Raji (cell line): ENCODE data around the gene ZNF585A.
A peak's percentile ranks its signal among the peaks of the same experiment; 100 is the strongest.

Source experiments
- POLR2A ChIP-seq: IDR thresholded peaks from 2 replicates; pipeline ENCODE4 v1.6.1; 2011; ENCODE audit warnings: low read depth, low read length, control low read depth; ENCODE audit not compliant: insufficient read depth

ZNF585A gene

DNA sequence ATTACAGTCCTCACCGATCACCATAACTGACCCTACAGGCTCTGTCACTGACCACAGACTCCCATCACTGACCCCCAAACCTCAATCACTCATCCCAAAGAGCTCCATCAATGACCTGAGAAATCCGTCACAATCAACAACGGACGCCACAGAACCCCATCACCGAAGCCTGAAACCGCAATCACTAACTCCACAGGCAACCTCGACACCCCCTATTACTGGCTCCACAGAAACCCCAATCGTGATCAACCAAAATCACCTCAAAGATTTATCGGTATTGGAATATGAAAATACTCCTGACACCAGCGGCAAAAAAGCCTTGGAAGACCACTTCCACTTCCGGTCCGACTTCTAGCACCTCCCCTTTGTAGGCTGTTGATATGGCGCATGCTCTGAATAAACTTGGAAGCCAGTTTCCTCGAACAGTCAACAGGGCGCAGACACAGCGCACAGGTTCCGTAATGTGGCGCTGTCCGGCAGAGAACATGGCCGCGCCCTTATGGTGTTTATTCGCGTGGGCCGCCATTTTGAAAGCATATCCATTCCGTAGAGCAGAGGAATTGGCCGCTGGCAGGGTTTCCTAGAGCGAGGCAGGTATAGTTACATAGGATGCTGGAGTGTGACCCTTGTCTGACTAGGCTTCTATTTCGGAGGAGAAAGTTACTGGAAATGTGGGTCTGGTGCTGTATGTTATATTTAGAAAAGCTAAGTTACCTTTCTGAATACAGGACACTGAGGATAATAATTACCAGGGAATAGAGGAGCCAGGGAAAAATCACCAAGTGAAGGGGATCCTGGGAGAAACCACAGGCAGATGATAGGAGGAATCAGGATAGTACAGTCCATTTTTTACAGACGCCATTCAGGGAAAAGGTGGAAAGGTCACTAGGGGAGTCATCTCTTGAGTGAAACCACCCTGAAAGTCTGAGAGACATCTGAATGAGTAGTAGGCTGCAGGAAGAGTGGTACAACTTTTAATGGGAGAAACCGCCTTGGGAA is at the start of gene ZNF585A:
TSS of gene ZNF585A (minus strand) at position 328 of the 999 bp plus-strand sequence. CDS start 2,785 bp downstream, outside the sequence.
- TF ChIP-seq POLR2A = no peak

DNA sequence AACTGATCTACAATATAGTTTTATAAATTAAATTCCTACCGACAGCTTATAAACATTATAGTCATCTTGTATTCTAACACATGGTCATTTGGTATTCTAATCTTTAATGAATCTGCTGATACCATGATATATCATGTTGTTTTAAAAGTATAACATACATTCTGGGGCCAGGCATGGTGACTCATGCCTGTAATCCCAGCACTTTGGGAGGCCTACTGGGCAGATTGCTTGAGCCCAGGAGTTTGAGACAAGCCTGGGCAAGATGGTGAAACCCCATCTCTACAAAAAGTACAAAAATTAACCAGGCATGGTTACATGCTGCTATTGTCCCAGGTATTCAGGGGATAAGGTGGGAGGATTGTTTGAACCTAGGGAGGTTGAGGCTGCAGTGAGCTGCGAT is 48.6 kb upstream of the ZNF585A start:
- TF ChIP-seq POLR2A = no peak

DNA sequence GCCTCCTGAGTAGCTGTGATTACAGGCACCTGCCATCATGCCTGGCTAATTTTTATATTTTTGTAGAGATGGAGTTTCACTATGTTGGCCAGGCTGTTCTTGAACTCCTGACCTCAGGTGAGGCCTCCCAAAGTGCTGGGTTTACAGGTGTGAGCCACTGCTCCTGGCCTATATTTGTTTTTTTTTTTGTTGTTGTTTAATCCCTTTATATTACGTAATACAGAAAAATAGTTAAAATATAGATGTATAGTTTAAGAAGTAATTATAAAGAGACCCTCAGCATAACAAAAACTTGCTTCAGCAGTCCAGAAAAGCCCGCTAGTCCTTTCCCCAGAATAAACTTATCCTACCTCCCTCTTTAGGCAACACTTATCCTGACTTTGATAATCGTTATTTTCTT is 47.9 kb upstream of the ZNF585A start:
- no peak for TF ChIP-seq POLR2A

DNA sequence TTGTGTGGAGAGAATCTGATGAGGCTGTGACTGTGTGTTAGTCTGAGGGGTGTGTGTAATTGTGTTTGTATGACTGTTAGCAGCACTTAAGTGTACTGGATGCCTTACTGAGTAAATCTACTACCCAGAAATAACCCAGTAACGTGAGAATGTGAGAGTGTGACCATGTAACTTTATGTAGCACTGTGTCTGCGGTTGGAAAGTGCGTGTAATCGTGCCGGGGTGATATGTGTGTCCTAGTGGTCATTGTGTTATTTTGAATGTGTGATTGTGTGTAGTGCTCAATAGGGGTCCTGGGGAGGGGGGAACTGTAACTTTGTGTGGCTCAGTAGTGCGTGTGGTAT is 46.1 kb upstream of the ZNF585A start:
- TF ChIP-seq POLR2A = no peak

DNA sequence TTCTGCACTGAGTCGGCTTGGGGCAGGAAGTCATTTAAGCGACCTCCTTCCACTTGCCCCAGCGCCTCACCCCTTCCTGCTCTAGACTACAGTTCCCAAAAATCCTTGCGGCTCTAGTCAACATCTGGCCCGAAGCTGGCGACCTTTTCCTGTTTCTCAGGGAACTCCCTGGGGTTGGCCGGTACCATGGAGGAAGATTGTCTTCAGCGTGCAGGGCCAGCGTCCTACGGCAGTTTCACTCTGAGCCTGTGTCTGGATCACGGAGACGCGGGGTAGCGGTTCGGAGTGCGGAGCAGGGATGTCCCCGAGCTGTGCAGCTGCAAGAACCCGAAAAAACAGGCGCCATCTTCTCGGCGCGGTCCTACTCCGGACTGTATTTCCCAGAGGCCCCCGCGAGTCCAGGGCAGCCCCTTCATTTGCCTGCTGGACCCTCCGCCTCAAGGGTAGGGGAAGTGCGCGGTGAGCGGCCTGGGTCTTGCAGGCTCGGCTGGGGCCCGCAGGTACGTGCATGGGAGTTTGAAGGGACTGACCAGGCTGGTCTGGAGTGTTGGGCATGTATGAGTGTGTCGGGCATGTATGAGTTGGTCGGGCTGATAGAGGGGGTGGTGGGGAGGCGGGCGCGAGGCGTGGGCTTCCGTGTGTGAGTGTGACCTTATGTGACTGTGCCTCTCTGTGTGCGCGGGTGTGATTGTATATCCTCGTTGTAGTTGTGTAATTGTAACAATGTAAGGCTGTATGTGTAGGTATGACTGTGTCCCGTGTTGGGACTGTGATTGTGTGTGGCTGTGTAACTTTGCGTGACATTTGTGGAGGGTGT is 45.5 kb upstream of the ZNF585A start, which contains the start of gene ZNF383:
TSS of gene ZNF383 (plus strand) at position 440 of the 817 bp plus-strand sequence. CDS start 12,240 bp downstream, outside the sequence.
- TF ChIP-seq POLR2A = peak; percentile 76

DNA sequence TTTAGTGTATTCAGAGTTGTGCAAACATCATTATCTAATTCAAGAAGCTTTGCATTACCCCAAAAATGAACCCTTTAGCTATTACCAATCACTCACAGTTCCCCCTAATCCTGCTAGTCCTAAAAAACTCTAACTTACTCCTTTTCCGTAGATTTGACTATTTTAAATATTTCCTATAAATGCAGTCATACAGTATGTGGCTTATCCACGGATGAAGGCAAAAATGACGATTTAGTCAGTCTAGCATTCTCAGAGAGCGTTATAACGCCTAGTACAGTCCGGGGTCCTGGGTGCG is 44.9 kb upstream of the ZNF585A start:
- TF ChIP-seq POLR2A = no peak; the same call in 1 of the 2 replicates

DNA sequence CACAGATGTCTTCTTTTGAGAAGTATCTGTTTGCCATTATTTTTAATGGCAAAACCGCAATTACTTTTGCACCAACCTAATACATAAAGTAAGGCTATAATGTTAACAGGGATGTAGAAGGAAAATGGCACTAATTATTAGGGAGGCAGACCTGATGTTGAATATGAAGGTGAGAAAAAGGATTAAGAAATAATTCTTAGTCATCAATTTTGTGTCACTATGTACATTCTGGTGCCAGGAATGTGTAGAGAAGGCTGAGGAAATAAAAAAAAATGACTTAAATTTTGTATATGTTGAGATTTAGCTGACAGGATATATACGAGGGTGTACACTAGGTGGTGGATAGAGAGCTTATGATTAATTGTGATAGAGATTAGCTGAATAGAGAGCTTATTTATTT is 25.3 kb upstream of the ZNF585A start:
- no peak for TF ChIP-seq POLR2A

DNA sequence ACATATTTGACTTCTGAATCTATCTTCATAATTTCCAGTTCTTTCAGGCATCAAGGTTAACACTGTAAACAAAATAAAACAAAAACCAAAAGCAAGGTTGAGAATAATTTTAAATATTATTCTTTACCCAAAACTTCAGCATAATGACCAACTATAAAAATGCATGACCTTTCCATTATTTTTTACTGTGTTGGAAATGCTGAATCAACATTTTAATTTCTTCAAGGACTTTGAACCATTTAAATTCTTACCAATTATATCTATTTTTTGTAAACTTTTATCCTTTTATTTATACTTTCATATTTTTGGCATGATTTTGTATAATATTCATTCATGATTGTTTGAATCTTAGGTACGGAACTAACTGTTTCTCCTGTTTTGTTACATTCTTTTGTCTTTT is 6.9 kb downstream of the ZNF585A start:
- no peak for TF ChIP-seq POLR2A

DNA sequence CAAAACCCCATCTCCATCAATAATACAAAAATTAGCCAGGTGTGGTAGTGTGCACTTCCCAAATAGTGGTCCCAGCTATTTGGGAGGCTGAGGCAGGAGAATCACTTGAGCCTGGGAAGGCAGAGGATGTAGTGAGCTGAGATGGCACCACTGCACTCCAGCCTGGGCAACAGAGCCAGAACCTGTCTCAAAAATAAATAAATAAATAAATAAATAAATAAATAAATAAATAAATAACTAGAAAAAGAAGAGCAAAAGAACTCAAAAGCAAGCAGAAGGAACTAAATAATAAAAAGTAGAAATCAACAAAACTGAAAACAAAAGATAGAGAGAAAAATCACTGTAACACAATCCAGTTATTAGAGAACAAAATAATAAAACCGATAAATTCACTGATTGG is 12.3 kb downstream of the ZNF585A start:
- no peak for TF ChIP-seq POLR2A

DNA sequence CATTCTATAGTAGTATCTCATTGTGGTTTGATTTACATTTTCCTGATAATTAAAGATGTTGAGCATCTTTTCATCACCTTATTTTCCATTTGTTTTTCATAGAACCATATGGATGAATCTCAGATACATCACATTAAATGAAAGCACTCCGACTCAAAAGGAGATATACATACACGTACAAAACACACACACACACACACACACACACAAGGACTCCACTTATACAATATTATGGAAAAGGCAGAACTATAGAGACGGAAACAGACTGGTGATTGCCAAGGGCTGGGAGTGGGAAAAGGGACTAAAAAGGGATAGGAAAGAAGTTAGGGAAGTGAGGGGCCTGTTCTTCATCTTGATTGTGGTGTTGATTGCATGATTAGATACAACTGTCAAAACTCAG is 24.3 kb downstream of the ZNF585A start:
- no peak for TF ChIP-seq POLR2A

DNA sequence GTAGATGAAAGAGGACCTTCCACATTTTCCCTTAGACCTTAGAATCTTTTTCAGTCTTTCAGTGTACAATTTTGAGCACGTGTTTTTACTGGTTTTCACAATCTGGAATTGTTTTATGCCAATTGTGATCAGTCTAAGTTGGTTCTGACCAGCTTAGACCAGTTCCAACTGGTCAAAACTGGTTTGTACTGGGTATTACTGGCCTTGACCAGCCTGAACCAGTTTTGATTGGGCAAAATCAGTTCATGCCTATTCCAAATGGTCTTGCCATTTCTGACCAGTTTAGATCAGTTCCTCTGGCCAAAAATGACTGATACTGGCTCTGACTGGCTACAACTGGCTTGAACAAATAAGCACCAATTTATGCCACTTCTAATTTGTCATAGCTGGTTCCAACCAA is 36.4 kb downstream of the ZNF585A start:
- no peak for TF ChIP-seq POLR2A

DNA sequence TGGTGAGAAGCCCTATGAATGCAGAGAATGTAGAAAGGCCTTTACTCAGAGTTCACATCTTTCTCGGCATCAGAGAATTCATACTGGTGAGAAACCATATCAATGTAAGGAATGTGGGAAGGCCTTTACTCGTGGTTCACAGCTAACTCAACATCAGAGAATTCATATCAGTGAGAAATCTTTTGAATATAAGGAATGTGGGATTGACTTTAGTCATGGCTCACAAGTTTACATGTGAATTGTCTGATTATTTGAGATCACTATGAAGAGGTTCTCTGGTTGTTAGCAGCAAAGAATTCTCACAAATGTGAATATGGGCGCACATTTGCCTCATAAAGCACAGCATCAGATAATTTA is 43.7 kb downstream of the ZNF585A start:
- no peak for TF ChIP-seq POLR2A

DNA sequence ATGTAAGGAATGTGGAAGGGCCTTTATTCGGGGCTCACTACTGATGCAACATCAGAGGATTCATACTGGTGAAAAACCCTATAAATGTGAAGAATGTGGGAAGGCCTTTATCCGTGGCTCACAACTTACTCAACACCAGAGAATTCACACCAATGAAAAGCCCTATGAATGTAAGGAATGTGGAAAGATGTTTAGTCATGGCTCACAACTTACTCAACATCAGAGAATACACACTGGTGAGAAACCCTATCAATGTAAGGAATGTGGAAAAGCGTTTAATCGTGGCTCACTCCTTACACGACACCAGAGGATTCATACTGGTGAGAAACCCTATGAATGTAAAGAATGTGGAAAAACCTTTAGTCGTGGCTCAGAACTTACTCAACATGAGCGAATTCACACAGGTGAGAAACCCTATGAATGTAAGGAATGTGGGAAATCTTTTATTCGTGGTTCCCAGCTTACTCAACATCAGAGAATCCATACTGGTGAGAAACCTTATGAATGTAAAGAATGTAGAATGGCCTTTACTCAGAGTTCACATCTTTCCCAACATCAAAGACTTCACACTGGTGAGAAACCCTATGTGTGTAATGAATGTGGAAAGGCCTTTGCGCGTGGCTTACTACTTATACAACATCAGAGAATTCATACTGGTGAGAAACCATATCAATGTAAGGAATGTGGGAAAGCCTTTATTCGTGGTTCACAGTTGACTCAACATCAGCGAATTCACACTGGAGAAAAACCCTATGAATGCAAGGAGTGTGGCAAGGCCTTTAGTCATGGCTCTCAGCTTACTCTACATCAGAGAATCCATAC is 44.3 kb downstream of the ZNF585A start:
- no peak for TF ChIP-seq POLR2A

DNA sequence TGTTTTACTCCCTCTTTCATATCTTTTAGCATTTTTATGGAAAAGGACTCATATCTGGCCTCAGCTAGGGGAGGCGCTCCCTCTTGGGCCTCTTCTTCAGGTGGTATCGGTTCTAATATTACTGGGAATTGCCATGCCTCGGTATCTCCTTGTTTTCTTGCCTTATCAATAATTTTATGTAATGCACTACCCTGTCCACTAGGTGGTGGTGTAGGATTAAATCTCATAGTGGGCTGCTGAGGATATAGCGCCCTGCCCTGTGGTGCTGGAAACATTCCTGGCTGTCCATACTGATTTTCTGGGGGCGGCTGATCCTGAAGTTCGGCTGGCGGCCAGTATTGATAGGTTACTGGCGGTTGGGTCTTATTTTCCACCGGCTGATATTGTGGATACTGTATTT is 58.5 kb downstream of the ZNF585A start:
- no peak for TF ChIP-seq POLR2A

DNA sequence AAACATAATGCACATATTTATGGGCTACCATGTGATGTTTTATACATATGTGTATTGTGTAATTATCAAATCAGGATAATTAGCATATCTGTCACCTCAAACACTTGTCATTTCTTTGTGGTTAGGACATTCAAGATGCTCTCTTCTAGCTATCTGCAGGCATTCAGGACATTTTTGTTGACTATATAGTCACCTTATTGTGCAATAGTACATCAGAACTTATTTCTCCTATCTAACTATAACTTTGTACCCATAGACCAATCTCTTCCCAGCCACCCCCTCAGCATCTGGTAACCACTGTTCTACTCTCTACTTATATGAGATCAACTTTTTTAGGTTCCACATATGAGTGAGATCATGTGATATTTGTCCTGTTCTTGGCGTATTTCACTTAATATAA is 73.9 kb downstream of the ZNF585A start:
- no peak for TF ChIP-seq POLR2A
